ENCODE results near the gene UBE2Q2. TPM values are rescaled to one million over a fixed set of nuclear protein-coding genes. Genes with fewer than 3 reads are reported as not detected.

UBE2Q2 gene
- total and polyA plus RNA-seq, 3 donors from 2014 or later = 36.4 to 44.8 (median 43.8) TPM

GRCh38 chr15:75810874-75811498, 32.3 kb upstream of the UBE2Q2 start:
- H3K36me3 ChIP-seq (ENCODE audit: low read depth, missing control alignments) = no peaks in the 10 kb centered on the region
- DNase-seq = no peak
- H3K27me3 ChIP-seq = no peaks in the 10 kb centered on the region
- no peaks in the 10 kb centered on the region for H3K4me1 ChIP-seq
- no peak overlapping the region for H3K27ac ChIP-seq
- WGBS, 2 donors = 97 to 99% methylated on average over 2 of the region's 2 CpGs
- intact Hi-C loops (cut with DNase I; ENCODE audit: low total_unique reads) = no loop called here
- H3K9me3 ChIP-seq = no peaks in the 10 kb centered on the region
- TF ChIP-seq CTCF (IDR thresholded peaks at IDR 0.05) (no peak), POLR2A (IDR thresholded peaks at IDR 0.05) (no peak)
- no peak overlapping the region for H3K4me3 ChIP-seq

- no peak for DNase-seq
- Histone ChIP-seq H3K27ac (no peak overlapping the region), H3K36me3 (ENCODE audit: low read depth, missing control alignments) (no peaks in the 10 kb centered on the region), H3K9me3 (no peaks in the 10 kb centered on the region), H3K4me1 (no peaks in the 10 kb centered on the region), H3K27me3 (no peaks in the 10 kb centered on the region), H3K4me3 (no peak overlapping the region)
- TF ChIP-seq POLR2A (IDR thresholded peaks at IDR 0.05) (no peak), CTCF (IDR thresholded peaks at IDR 0.05) (no peak)
- intact Hi-C loops (cut with DNase I; ENCODE audit: low total_unique reads) = no loop called here
- WGBS, 2 donors = 91% methylated on average over 3 of the region's 3 CpGs
Observed at GRCh38 chr15:75811626-75812025, 31.6 kb upstream of the UBE2Q2 start.

- no peak for TF ChIP-seq POLR2A (IDR thresholded peaks at IDR 0.05)
- TF ChIP-seq CTCF (IDR thresholded peaks at IDR 0.05) = no peak
- Histone ChIP-seq H3K4me3 (no peak overlapping the region), H3K4me1 (no peaks in the 10 kb centered on the region), H3K27me3 (no peaks in the 10 kb centered on the region), H3K9me3 (no peaks in the 10 kb centered on the region), H3K36me3 (ENCODE audit: low read depth, missing control alignments) (no peaks in the 10 kb centered on the region), H3K27ac (no peak overlapping the region)
- intact Hi-C loops (cut with DNase I; ENCODE audit: low total_unique reads) = no loop called here
- 92 to 94% methylated on average over 5 of the region's 5 CpGs for WGBS, 2 donors
- DNase-seq = no peak
Observed at GRCh38 chr15:75814794-75815193, 28.5 kb upstream of the UBE2Q2 start.

GRCh38 chr15:75815811-75816719, 27.2 kb upstream of the UBE2Q2 start:
- intact Hi-C loops (cut with DNase I; ENCODE audit: low total_unique reads) = no loop called here
- DNase-seq = peak; percentile 15

More at GRCh38 chr15:75815811-75816719, 27.2 kb upstream of the UBE2Q2 start:
- Histone ChIP-seq H3K36me3 (ENCODE audit: low read depth, missing control alignments) (no peaks in the 10 kb centered on the region), H3K4me1 (no peaks in the 10 kb centered on the region), H3K9me3 (no peaks in the 10 kb centered on the region), H3K4me3 (no peak overlapping the region), H3K27me3 (no peaks in the 10 kb centered on the region), H3K27ac (no peak overlapping the region)
- TF ChIP-seq POLR2A (IDR thresholded peaks at IDR 0.05) (no peak), CTCF (IDR thresholded peaks at IDR 0.05) (no peak)
- WGBS, 2 donors = 82 to 85% methylated on average over 3 of the region's 3 CpGs
